Adrenal gland (tissue), 5 donors: ENCODE data around the gene ERLIN1.

Source experiments
- CTCF ChIP-seq, 6 experiments: fragments of 450-650 bp in 4 of 6; fragments of 200-600 bp in 2 of 6; sonication (generic) in 1 of 6; IDR thresholded peaks; 1 replicate in 5 of 6; 2 replicates in 1 of 6; pipeline versions ENCODE4 v1.5.1 to v1.8.0; 2016 to 2021; ENCODE audit warnings: antibody characterized with exemption in 6 of 6, mild to moderate bottlenecking in 2 of 6, moderate library complexity in 1 of 6
- POLR2A ChIP-seq, 2 donors: fragments of 450-650 bp; IDR thresholded peaks; one replicate each; pipeline ENCODE4 v1.6.1; 2017; ENCODE audit warnings: antibody characterized with exemption in 2 of 2, mild to moderate bottlenecking in 2 of 2, moderate library complexity in 1 of 2
- donor health status: DM: no; HTN: no; CAD: no.

- TF ChIP-seq CTCF (IDR thresholded peaks at IDR 0.05) (no peak), POLR2A (IDR thresholded peaks at IDR 0.05) (no peak)
Observed at GRCh38 chr10:100114976-100115770, 70.7 kb downstream of the ERLIN1 start.
